Activated T-helper 1 cell treated with anti-CD3 and anti-CD28 coated beads, Interleukin-12 subunit alpha, Interleukin-12 subunit beta, Interleukin-2, Interleukin-4 antibody, amounts not matched to agents 30 ng/mL and 10 ng/mL and 1 ng/mL, durations not matched to agents 14 hours and 24 hours and 36 hours (primary cell): ENCODE measurements around the gene ANKRD24. TPM values are rescaled to one million over a fixed set of nuclear protein-coding genes. Genes with fewer than 3 reads are reported as not detected.

Experiments
- DNase-seq: peaks from one replicate; pipeline ENCODE4 v3.0.0; 2021; ENCODE audit warnings: low spot score
- H3K27ac Mint-ChIP-seq: one replicate; pipeline ENCODE4 v1.8.0; 2021; ENCODE audit warnings: mild to moderate bottlenecking, mixed read lengths
- H3K27me3 Mint-ChIP-seq: one replicate; pipeline ENCODE4 v1.8.0; 2022; ENCODE audit warnings: mild to moderate bottlenecking, moderate library complexity, mixed read lengths; ENCODE audit not compliant: insufficient read depth
- H3K36me3 Mint-ChIP-seq: one replicate; pipeline ENCODE4 v1.8.0; 2021; ENCODE audit warnings: low read depth, mixed read lengths
- H3K4me1 Mint-ChIP-seq: one replicate; pipeline ENCODE4 v1.8.0; 2021; ENCODE audit warnings: low read depth, mixed read lengths
- H3K4me3 Mint-ChIP-seq: one replicate; pipeline ENCODE4 v1.8.0; 2021; ENCODE audit warnings: mild to moderate bottlenecking, moderate library complexity, mixed read lengths
- H3K9me3 Mint-ChIP-seq: one replicate; pipeline ENCODE4 v1.8.0; 2021; ENCODE audit warnings: mixed read lengths
- intact Hi-C: fragments of 100-400 bp; cut with micrococcal nuclease; formaldehyde crosslinking; loops from one replicate; pipeline ENCODE4 v1.15.1; 2024
- total RNA-seq: library from RNA; stranded (reverse); gene quantifications from 2 replicates; pipeline ENCODE4 v1.2.3, GENCODE V29; 2022

Gene ANKRD24
- total RNA-seq, 1 donor from 2014 or later: 0.49 TPM

DNA sequence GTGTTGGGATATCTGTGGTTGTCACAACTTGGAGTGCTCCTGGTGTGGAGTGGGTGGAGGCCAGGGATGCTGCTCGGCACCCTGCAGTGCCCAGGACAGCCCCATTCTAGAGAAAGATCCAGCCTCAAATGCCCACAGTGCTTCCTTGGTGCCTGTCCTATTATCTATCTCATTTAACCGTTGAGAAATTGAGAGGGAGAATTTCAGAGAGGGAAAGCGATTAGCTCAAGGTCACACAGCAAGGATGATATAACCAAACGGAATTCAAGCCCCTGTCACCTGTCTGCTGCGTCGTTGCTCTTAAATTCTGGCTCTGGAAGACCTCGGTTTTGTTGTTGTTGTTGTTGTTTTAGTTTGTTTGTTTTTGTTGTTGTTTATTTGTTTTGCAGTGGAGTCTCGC is 13.5 kb downstream of the ANKRD24 start:
- H3K9me3 Mint-ChIP-seq: peaks cover 10% of the 10 kb centered on the region
- DNase-seq: no peak
- peaks cover 6% of the 10 kb centered on the region for H3K4me1 Mint-ChIP-seq
- peaks cover 17% of the 10 kb centered on the region for H3K27me3 Mint-ChIP-seq
- H3K27ac Mint-ChIP-seq: no peak overlapping the region
- peaks cover 3% of the 10 kb centered on the region for H3K36me3 Mint-ChIP-seq
- intact Hi-C loops: no loop called here
- no peak overlapping the region for H3K4me3 Mint-ChIP-seq

DNA sequence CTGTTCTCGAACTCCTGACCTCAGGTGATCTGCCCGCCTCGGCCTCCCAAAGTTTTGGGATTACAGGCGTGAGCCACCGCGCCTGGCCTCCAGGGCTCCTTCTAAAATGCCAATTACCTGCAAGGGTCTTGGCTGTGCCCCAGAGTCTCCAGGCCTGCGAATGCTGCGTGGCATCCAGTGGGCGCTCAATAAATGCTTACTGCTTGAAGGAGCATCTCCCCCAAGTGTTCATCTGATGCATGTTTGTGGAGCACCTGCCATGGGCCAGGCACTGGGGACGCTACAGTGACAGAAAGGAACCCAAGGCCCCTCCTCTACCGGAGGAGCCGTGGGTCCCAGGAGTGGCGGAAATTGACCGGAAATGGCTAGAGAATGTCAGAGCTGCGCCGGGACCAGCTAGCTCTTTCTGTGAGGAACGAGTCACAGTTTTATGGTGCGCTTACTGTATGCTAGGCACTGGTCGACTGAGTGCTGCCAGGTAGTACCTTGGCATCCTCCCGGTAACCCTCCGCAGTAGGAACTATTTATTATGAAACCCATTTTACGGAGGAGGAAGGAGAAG is 14.2 kb downstream of the ANKRD24 start:
- Mint-ChIP-seq H3K4me1 (peaks cover 6% of the 10 kb centered on the region), H3K27ac (no peak overlapping the region), H3K9me3 (peaks cover 10% of the 10 kb centered on the region), H3K36me3 (peaks cover 3% of the 10 kb centered on the region), H3K4me3 (no peak overlapping the region), H3K27me3 (peaks cover 17% of the 10 kb centered on the region)
- intact Hi-C loops: no loop called here
- DNase-seq: no peak

DNA sequence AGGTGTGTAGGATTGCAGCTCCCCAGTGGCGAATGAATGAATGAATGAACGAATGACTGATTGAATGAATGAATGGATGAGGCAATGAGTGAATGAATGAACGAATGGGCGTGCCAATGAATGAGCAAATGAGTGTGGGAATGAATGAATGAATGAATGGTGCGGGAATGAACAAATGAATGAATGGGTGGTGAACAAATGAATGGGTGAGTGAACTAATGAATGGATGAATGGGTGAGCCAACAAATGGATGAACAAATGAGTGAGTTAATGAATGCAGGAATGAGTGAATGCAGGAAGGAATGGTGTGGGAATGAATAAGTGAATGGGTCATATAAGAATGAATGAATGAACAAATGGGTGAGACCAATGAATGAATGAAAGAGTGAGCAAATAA is 14.7 kb downstream of the ANKRD24 start:
- intact Hi-C loops: no loop called here
- no peak overlapping the region for H3K4me3 Mint-ChIP-seq
- H3K4me1 Mint-ChIP-seq: peaks cover 6% of the 10 kb centered on the region
- peaks cover 10% of the 10 kb centered on the region for H3K9me3 Mint-ChIP-seq
- peak overlapping the region; percentile 21 for H3K27ac Mint-ChIP-seq
- peaks cover 3% of the 10 kb centered on the region for H3K36me3 Mint-ChIP-seq
- peaks cover 17% of the 10 kb centered on the region for H3K27me3 Mint-ChIP-seq
- DNase-seq: no peak

DNA sequence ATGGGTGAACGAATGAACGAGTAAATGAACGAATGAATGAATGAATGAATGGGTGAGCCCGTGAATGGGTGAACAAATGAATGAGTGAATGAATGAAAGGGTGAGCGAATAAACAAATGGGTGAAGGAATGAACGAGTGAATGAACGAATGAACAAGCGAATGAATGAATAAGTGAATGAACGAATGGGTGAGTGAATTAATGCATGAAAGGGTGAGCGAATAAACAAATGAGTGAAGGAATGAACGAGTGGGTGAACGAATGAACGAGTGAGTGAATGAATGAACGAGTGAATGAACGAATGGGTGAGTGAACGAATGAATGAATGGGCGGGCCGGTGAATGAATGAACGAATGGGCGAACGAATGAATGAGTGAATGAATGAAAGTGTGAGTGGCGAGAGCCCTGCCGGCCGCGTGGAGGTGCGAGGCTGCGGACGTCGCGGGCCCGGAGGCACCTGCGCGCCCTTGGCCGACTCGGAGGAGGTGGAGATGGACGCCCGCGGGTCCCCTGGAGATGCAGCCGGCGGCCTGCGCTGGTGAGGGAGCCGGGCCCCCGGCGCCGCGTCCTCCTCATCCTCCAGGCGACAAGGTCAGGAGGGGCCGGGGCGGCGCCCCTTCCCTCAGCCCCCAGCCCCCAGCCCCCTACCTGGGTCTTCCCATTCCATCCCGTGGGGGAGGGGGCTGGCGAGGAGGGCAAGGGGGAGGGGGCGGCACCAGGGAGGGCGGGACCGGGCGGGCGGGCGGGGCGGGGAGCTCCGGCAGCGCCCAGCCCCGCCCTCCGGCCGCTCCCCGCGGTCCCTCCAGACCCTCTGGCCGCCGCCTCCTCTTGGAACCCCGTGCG is 15.4 kb downstream of the ANKRD24 start:
- Mint-ChIP-seq H3K27ac (peak overlapping the region; percentile 55), H3K4me1 (peaks cover 6% of the 10 kb centered on the region), H3K36me3 (peaks cover 3% of the 10 kb centered on the region), H3K27me3 (peaks cover 17% of the 10 kb centered on the region), H3K4me3 (no peak overlapping the region), H3K9me3 (peaks cover 10% of the 10 kb centered on the region)
- no peak for DNase-seq
- intact Hi-C loops: no loop called here

DNA sequence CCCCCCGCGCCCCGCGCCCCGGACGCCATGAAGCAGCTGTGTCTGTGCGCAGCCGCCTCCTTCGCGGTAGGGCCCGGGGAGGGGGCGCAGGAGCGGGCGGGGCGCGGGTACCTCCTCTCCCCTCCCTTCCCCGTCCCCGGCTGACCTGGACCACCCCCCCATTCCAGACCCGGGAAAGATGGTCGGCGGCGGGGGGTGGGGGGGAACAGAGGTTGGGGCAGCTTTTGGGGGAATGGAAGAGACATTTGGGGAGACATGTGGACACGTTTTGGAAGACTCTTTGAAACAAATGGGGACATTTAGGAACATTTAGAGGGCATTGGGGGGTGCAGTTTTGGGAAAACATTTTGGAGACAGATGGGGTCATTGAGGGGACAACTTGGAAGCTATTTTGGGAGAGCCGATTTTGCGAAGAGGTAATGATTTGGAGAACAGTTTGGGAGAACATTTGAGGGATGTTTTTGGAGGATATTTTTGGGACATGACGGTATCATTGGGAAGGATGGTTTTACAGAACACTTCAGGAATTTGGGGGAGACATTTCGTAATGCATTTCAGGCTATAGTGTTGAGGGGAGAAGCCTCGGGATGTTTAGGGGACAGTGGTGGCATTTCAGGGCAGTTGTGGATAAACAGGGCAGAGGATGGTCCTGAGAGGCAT is 16.1 kb downstream of the ANKRD24 start:
- intact Hi-C loops: no loop called here
- no peak for DNase-seq
- H3K4me3 Mint-ChIP-seq: no peak overlapping the region

DNA sequence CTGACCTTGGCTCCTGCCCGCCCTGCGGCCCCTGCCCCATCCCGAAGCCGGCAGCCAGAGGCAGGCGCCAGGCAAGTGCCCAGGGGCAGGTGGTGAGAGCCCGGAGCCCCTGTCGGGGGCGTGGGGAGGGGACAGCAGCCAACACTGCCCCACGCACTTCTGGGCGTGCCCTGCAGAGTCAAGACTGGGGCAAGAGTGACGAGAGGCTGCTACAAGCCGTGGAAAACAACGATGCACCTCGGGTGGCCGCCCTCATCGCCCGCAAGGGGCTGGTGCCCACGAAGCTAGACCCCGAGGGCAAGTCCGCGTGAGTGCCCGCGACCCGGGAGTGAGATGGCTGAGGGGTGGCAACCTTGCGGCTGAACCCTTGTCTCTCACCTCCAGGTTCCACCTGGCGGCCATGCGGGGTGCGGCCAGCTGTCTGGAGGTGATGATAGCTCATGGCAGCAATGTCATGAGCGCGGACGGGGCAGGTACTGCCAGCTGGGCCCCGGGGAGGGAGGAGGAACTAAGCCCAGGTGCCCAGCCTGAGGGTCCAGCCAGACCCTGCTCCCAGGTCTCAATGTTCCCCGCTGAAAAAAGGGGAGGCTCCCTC is 17.3 kb downstream of the ANKRD24 start:
- no peak overlapping the region for H3K4me3 Mint-ChIP-seq
- peaks cover 6% of the 10 kb centered on the region for H3K4me1 Mint-ChIP-seq
- peaks cover 10% of the 10 kb centered on the region for H3K9me3 Mint-ChIP-seq
- peaks cover 20% of the 10 kb centered on the region for H3K27me3 Mint-ChIP-seq
- no peak for DNase-seq
- intact Hi-C loops: no loop called here
- H3K27ac Mint-ChIP-seq: no peak overlapping the region
- peaks cover 3% of the 10 kb centered on the region for H3K36me3 Mint-ChIP-seq

More for the DNA sequence above, 16.1 kb downstream of the ANKRD24 start:
- Mint-ChIP-seq H3K9me3 (peaks cover 10% of the 10 kb centered on the region), H3K27ac (no peak overlapping the region), H3K4me1 (peaks cover 6% of the 10 kb centered on the region), H3K27me3 (peaks cover 17% of the 10 kb centered on the region), H3K36me3 (peaks cover 3% of the 10 kb centered on the region)

DNA sequence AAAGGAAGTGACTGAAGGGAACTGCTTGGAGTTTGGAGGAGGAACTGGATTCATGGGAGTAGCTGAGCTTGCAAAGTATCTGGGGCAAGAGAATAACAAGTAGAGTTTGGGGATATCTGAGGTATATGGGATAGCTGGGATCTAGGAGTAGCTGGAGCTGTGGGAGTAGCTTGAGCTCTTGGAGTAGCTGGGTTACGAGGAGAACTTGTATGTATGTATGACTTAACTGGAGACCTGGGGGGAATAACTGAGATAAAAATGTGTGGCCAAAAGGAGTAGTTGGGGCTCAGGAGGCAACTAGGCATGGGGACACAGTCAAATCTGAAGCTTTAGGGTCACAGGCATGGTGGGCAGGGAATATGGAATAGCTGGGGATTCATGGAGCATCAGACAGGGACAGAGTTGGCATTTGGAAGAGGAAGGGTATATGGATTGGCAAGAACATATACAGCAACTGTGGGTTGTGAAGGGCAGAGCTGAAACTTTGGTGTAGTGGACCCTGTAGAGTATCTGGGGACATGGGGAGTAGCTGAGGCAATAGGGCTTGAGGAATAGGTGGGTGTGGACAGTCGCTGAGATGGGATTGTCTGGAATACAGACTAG is 18.6 kb downstream of the ANKRD24 start:
- DNase-seq: no peak
- intact Hi-C loops: no loop called here
- no peak overlapping the region for H3K4me3 Mint-ChIP-seq
- H3K9me3 Mint-ChIP-seq: peaks cover 10% of the 10 kb centered on the region
- peaks cover 18% of the 10 kb centered on the region for H3K27me3 Mint-ChIP-seq
- peaks cover 3% of the 10 kb centered on the region for H3K36me3 Mint-ChIP-seq
- peaks cover 6% of the 10 kb centered on the region for H3K4me1 Mint-ChIP-seq
- H3K27ac Mint-ChIP-seq: no peak overlapping the region

DNA sequence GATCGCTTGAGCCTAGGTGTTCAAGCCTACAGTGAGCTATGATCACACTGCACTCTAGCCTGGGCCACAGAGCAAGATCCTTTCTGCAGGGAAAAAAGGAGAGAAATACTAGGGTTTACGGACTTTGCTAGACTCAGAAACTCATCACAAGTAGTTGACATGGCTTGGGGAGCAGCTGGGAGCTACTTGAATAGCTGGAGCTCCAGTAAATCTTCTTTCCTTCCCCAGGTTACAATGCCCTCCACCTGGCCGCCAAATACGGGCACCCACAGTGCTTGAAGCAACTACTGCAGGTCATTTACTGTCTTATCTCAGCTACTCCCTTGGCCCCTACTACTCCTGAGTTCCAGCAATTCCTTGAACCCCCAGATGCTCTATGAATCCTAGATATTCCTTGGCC is 19.3 kb downstream of the ANKRD24 start:
- Mint-ChIP-seq H3K4me1 (peaks cover 6% of the 10 kb centered on the region), H3K4me3 (no peak overlapping the region), H3K36me3 (peaks cover 3% of the 10 kb centered on the region), H3K27ac (no peak overlapping the region), H3K9me3 (peaks cover 10% of the 10 kb centered on the region), H3K27me3 (peaks cover 18% of the 10 kb centered on the region)
- no peak for DNase-seq
- intact Hi-C loops: no loop called here

DNA sequence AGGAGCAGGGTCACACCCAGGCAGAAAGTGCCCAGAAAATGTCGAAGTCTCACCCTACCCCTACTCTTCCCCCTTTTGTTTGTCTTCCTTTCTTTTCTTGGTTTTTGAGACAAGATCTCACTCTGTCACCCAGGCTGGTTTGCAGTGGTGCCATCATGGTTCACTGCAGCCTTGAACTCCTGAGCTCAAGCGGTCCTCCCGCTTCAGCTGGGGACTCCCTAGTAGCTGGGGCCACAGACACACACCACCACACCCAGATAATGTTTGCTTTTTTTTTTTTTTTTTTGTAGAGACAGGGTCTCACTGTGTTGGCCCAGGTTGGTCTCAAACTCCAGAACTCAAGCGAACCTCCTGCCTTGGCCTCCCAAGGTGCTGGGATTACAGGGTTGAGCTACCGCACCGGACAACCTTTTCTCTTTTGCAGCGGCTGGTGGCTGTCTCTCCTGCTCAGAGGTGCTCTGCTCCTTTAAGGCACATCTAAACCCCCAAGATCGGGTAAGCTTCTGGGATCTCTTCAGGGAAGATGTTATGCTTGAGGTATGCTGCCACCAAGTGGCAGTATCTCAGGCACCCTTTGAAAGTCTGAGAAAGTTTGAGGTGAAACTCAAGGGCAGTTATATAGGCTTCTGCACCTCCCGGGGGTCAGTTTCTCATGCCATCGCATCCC is 24.5 kb downstream of the ANKRD24 start:
- no peak overlapping the region for H3K4me3 Mint-ChIP-seq
- H3K27me3 Mint-ChIP-seq: peaks cover 6% of the 10 kb centered on the region
- H3K4me1 Mint-ChIP-seq: no peaks in the 10 kb centered on the region
- DNase-seq: no peak
- no peaks in the 10 kb centered on the region for H3K36me3 Mint-ChIP-seq
- intact Hi-C loops: no loop called here
- no peaks in the 10 kb centered on the region for H3K9me3 Mint-ChIP-seq
- no peak overlapping the region for H3K27ac Mint-ChIP-seq

DNA sequence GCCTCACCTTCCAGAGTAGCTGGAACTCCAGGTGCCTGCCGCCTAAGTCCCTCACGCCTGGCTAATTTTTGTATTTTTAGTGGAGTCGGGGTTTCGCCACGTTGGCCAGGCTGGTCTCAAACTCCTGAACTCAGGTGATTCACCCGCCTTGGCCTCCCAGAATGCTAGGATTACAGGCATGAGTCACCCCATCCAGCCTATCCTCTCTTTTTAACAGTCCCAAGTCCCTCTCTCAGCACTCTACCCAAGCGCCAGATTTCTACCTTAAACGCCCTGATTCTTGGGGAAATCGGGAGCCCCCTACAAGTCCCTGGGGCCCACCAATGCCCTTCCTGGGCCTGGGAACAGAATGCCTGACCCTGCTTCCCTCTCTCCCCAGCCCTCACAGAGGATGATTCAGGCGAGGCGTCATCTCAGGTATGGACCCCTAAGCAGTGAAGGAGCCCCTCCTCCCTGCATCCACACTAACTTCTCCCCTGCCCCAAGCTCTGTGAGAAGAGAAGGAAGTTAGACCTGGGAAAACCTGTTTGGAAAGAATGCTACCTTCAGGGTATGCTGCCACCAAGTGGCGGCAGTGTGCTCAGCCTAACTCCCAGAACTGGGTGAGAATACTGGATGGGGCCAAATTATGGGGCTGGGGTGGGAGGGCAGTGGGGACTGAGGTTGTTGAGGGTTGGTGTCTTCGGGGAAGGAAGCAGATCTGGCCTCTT is 26.1 kb downstream of the ANKRD24 start:
- Mint-ChIP-seq H3K9me3 (no peaks in the 10 kb centered on the region), H3K4me3 (no peak overlapping the region), H3K36me3 (no peaks in the 10 kb centered on the region), H3K27ac (no peak overlapping the region), H3K27me3 (peaks cover 6% of the 10 kb centered on the region), H3K4me1 (no peaks in the 10 kb centered on the region)
- DNase-seq: no peak
- intact Hi-C loops: no loop called here

DNA sequence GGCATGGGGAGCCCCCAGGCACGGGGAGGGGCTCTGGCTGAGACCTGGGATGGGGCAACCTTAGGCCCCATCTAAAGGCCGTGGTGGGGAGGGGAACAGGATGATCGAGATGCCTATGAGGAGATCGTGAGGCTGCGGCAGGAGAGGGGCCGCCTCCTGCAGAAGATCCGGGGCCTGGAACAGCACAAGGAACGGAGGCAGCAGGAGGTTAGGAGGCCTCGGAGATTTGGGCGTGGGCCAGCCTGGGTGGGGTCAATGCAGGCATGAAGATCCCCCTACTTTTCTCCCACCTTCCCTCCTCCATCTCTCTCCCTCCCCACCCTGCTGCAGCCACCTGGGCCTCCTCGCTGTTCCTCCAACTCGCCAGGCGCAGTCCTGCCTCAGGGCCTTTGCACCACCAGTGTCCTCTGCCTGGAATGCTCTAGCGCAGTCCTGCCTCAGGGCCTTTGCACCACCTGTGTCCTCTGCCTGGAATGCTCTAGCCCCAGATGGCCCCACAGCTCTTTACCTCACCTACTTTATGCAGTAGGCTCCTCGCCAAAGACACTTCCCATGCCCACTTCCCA is 27.8 kb downstream of the ANKRD24 start:
- H3K4me3 Mint-ChIP-seq: no peak overlapping the region
- H3K9me3 Mint-ChIP-seq: no peaks in the 10 kb centered on the region
- intact Hi-C loops: no loop called here
- peaks cover 2% of the 10 kb centered on the region for H3K27me3 Mint-ChIP-seq
- H3K4me1 Mint-ChIP-seq: peaks cover 6% of the 10 kb centered on the region
- H3K36me3 Mint-ChIP-seq: no peaks in the 10 kb centered on the region
- H3K27ac Mint-ChIP-seq: no peak overlapping the region
- no peak for DNase-seq

DNA sequence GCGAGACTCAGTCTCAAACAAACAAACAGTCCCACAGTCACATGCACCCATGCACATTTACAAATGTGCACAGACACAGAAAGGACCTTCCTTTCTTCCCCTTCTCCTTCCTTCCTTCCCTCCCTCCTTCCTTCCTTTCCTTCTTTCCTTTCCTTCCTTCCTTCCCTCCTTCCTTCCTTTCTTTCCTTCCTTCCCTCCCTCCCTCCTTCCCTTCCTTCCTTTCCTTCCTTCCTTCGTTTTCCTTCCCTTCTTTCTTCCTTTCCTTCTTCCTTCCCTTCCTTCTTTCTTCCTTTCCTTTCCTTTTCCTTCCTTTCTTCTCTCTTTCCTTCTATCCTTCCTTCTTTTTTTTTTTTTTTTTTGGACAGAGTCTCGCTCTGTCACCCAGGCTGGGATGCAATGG is 30.6 kb downstream of the ANKRD24 start:
- Mint-ChIP-seq H3K27me3 (no peaks in the 10 kb centered on the region), H3K9me3 (no peaks in the 10 kb centered on the region), H3K36me3 (no peaks in the 10 kb centered on the region), H3K4me3 (no peak overlapping the region), H3K4me1 (peaks cover 6% of the 10 kb centered on the region), H3K27ac (no peak overlapping the region)
- no peak for DNase-seq
- intact Hi-C loops: no loop called here
